HG02970 (cell line): Measurements from ENCODE around the gene SMPDL3A.
"Not testable (repeated sequence)": the region's sequence is repeated elsewhere in the genome, so short reads cannot be mapped to it uniquely, and the experiment has no call there.

Experiments used
- ATAC-seq: cut with Tn5 transposase; IDR thresholded peaks from one replicate; pipeline ENCODE4 v1.9.1; 2021; ENCODE audit warnings: mild to moderate bottlenecking, moderate library complexity, moderate number of reproducible peaks; ENCODE audit not compliant: unreplicated experiment, low FRiP score

The SMPDL3A gene

GRCh38 chr6:122789182-122790027 lies at the start of gene SMPDL3A:
Gene SMPDL3A, plus strand, starts transcription at chr6:122789258. Its CDS starts 89 bp downstream, at chr6:122789347.
- ATAC-seq = peak; percentile 57

- no peak for ATAC-seq
These were observed 49.0 kb upstream of the SMPDL3A start for GRCh38 chr6:122740091-122740490.

GRCh38 chr6:122740936-122741335 lies 48.1 kb upstream of the SMPDL3A start:
- ATAC-seq = no peak

GRCh38 chr6:122744247-122744646 lies 44.8 kb upstream of the SMPDL3A start:
- ATAC-seq = not testable (repeated sequence)

GRCh38 chr6:122744856-122745255 lies 44.2 kb upstream of the SMPDL3A start:
- not testable (repeated sequence) for ATAC-seq

GRCh38 chr6:122746688-122747087 lies 42.4 kb upstream of the SMPDL3A start:
- ATAC-seq = no peak

GRCh38 chr6:122747573-122747972 lies 41.5 kb upstream of the SMPDL3A start:
- ATAC-seq = no peak

- not testable (repeated sequence) for ATAC-seq
These were observed 40.1 kb upstream of the SMPDL3A start for GRCh38 chr6:122748945-122749344.

- ATAC-seq = no peak
These were observed 39.5 kb upstream of the SMPDL3A start for GRCh38 chr6:122749451-122750050.

GRCh38 chr6:122751326-122751725 lies 37.7 kb upstream of the SMPDL3A start:
- ATAC-seq = peak; percentile 76

GRCh38 chr6:122752459-122752858 lies 36.6 kb upstream of the SMPDL3A start:
- no peak for ATAC-seq

- ATAC-seq = no peak
These were observed 35.9 kb upstream of the SMPDL3A start for GRCh38 chr6:122753000-122753687.

GRCh38 chr6:122753688-122754056 lies 35.4 kb upstream of the SMPDL3A start:
- ATAC-seq = no peak

GRCh38 chr6:122754191-122754731 lies 34.8 kb upstream of the SMPDL3A start:
- no peak for ATAC-seq

- no peak for ATAC-seq
These were observed 33.2 kb upstream of the SMPDL3A start for GRCh38 chr6:122755901-122756300.

- peak; percentile 94 for ATAC-seq
These were observed 30.1 kb upstream of the SMPDL3A start for GRCh38 chr6:122758927-122759334.

GRCh38 chr6:122760330-122760729 lies 28.7 kb upstream of the SMPDL3A start:
- no peak for ATAC-seq

- no peak for ATAC-seq
These were observed 22.8 kb upstream of the SMPDL3A start for GRCh38 chr6:122766256-122766655.

- ATAC-seq = no peak
These were observed 18.0 kb upstream of the SMPDL3A start for GRCh38 chr6:122770835-122771601.

- ATAC-seq = no peak
These were observed 16.2 kb upstream of the SMPDL3A start for GRCh38 chr6:122772724-122773415.
